ENCODE results near the gene LHFPL6.
"Not testable (repeated sequence)": the region's sequence is repeated elsewhere in the genome, so short reads cannot be mapped to it uniquely, and the experiment has no call there.

LHFPL6 gene

DNA sequence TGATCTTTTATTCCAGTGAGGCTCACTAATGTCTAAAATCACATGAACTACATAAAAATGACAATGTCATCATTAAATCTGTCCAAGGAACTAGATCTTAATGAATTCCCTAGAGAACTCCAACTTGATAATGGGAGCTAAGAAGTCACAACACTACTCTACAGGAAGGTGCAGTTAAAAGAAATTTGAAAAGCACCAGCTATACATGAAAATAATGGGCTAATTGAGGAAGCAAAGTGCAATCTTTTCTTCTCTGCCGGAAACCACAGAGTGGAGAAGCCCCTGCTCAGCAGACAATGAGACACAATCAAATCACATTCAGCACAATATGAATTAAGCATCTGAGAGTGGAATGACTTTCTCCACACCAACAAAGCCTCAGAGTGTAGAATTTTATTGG lies 261.7 kb downstream of the LHFPL6 start:
- DNase-seq, result no peak

DNA sequence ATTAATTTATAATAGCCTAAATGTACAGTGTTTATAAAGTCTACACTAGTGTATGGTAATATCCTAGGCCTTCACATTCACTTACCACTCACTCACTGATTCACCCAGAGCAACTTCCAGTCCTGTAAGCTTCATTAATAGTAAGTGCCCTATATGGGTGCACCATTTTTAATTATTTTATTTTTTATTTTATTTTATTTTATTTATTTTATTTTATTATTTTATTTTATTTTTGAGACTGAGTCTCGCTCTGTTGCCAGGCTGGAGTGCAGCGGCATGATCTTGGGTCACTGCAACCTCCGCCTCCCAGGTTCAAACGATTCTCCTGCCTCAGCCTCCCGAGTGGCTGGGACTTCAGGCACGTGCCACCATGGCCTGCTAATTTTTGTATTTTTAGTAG lies 264.9 kb downstream of the LHFPL6 start:
- DNase-seq, result not testable (repeated sequence)

DNA sequence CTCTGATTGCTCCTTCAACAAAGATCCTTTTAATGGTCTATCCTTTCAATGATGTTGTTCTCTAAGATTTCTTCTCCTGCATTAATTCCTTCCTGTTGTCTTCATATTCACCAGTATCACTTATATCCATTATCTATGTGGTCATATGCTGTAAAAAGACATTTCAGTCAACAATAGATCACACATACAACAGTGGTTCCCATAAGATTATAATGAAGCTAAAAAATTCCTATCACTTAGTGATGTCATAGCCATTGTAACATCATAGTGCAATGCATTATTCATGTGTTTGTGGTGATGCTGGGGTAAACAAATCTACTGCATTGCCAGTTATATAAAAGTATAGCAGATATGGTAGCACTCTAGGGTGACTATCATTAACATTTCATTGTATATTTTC lies 266.1 kb downstream of the LHFPL6 start:
- DNase-seq, result no peak

DNA sequence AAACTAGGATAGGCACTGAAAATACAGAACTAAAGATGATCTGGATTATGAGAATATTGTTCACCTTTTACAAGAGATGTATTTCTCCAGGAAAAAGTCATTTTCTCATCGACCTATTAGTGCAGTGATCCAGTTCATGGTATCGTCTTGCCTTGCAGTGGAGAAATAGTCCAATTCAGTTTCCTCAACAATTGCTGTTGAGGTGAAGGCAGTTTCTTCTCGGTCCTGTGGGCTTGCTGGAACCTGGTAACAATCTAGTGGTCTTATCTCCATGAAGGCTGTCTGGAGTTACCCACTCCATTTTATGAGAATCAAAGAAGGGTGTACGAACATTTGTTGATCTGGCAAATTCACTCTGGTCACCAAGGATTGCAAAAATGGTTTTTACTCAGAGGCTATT lies 266.8 kb downstream of the LHFPL6 start:
- no peak for DNase-seq

DNA sequence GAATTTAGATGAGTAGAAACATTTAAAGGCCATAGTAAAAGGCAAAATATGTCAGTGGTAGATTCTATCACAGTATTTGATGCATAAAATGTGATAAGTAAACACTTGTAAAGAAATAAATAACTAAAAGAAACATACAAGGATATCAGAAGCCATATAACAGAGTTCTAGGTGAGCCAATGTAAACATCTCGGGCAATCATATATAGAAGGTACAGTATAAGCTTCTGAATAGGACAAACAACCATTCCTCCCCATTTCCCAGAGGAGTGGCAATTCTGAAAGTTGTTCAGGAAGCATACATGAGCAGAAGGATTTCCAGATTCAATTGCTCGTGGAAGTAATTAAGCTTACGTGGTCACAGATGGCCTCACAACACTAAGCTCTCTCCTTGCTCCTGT lies 267.3 kb downstream of the LHFPL6 start:
- DNase-seq, result no peak

DNA sequence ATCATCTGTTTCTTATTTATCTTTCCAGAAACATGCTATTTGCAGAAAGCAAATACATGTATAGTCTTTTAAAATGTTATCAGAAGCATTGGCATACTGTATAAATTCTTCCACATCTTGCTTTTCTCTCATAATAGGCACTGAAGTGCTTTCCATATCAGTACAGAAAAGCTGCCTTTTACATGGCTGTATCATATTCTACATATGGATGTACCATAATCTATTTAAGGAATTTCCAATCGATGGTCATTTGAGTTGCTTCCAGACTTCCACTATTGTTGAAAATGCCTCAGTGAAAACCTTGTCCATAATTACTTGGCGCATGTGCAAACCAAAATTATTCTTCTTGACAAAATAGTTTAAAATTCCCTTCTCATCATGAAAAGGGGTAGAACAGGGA lies 272.5 kb downstream of the LHFPL6 start:
- no peak for DNase-seq

DNA sequence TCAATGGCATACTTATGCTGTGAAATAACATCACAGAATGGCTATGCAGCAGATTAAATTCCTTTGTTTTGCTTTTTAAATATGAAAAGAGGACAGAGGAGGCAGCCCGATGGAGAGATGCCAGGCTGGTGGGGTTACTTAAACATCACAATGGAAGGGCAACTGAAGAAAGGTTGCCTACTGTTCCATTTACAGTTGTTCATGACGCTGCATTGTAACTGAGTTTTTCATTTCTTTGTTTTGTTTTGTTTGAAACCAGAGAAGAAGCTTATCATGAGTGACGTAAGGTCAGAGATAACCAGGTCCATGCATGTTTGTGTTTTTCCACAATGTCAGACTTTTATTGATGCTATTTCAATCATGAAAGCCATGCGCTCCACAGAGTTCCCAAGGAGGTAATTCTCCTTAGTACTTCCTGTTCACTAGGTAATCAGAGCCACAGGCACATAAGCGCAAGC lies 273.8 kb downstream of the LHFPL6 start:
- DNase-seq, result no peak

DNA sequence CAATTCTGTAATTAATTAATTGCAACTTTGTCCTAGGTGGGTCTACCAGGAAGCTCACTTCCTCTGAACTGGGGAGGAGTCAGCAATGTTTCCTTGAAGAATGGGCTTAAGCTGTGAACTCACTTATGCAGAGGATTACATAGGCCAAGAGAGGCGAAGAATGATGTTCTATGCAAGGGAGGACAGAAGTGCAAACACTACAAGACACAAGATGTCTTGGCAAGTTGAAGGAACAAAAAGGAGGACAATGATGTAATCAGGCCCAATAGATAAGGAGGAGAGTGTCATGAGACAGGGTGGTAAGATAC lies 275.9 kb downstream of the LHFPL6 start:
- DNase-seq, result no peak

DNA sequence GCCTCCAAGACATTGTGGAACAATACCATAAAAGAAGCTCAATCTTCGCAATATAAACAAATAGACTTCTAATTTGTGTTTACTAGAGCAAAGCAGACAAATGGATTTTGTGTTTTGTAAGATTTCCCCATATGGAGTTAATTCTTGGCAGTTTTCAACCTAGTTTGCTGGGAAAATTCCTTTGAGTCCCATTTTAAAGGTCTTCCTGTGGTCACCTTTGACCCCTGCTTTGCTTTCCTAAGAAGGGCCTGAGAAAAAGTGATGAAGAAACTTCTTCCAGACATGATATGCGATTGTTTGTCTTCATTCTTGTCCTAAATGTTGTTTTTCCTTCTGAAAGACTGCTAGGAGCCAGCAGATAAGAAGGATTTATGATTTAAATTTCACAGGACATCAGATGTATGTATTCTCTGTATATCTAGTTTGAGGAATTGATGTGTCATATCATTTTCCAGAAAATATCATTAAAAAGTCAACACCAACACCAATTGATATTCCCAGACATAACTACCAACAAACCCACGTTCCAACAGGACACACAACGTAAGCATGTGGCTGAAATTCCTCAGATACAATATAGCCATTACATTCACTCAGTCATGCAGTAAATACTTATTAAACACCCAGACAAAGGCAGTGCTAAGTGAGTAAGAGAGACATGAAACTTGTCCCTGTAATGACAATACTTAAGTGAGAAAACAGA lies 276.4 kb downstream of the LHFPL6 start:
- DNase-seq, result no peak

DNA sequence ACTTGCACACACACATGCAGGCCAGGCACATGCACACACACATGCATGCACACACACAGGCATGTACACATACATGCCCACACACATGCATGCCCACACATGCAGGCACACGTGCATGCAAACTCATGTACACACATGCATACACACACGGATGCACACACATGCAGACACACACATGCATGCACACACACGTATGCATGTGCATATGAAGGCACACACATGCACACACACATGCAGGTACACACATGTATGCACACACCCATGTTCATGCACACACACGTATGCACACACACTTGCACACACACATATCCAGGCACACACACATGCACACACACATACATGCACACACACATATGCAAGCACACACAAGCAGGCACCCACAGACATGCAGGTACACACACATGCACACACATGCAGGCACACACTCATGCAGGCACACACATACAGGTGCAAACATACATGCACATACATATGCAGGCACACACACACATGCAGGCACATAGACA lies 278.1 kb downstream of the LHFPL6 start:
- DNase-seq, result no peak

DNA sequence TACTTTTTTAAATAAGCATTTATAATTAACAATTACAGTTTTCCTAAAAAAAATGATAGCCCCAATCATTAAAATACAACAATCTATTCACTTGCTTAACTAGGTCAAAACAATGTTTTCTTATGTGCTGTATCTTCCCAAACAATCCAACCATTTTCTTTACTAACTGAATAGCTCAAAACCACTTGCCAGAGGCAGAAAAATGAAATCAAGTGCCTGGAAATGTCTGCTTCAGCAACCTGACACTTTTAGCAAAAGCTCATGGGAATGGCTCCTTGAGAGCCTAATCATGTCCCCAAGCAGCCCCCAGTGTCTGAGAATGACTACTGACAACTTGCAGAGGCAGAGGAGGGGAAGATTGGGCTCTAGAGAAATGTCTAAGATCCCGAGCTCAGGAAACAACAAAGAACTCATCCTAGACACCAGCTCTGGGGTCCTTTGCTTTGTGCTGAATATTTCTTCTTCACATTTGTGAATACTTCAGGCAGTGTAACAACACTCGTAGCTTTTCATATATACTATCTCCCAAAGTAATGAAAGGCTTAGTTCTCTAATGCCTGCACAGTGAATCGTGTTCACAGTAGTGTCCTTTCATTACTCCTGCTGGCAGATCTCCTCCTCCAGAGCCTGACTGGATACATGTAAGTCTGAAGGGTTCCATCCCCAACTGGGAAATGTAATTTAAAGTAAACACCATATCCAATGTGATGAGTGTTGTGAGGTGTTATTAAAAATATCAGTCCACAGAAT lies 280.0 kb downstream of the LHFPL6 start:
- DNase-seq, result no peak

DNA sequence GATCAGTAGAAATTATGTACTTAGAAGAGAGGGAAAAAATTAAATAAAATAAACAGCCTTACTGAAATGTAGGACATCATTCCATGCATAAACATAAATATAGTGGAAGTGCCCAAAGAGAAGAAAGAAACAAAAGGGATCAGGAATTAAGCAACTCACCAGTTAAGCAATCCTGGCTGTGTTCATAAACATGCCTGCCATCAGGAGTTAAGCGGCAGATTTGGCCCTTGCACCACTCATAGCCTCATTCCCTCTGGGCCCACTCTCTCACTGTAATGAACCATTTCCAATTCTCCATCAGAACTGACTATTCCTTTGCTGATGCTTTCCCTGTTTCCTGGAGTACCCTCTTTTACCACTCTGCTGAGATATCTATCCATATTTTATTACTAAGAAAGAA lies 281.4 kb downstream of the LHFPL6 start:
- no peak for DNase-seq

DNA sequence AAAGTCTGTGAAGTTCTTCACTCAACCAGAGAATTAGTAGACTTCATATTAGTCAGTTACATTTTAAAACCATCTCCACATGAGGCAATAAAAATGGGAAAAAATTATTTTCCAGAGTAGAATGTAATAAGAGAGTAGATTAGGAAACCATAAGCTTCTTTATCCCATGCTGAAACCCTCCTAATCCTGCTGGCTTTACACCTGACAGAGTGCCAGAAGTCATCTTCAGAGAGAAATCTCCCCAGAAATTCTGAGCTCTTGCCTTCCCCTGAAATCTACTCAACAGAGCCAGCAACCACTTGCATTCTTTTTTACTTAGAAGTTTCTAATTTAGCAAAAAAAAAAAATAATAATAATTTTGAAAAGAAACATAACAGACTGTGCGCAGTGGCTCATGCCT lies 284.8 kb downstream of the LHFPL6 start:
- DNase-seq, result peak; percentile 37

DNA sequence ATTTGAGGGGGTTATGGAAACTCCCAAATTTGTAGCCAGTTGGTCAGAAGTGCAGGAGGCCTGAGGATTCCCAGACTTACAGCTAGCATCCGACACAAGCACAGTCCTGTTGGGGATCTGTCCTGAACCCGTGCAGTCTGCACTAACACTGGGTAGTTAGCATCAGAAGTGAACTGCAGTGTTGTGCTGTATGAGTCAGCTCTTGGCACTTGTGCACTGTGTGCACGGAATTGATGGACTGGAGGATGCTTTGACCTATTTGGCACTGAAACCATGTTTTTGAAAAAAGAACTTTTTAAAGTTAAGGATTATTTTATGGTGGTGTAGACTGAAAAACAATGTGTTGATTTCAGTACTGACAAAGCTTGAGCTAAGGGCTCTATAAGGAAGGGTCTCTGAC lies 285.7 kb downstream of the LHFPL6 start:
- peak; percentile 39 for DNase-seq

DNA sequence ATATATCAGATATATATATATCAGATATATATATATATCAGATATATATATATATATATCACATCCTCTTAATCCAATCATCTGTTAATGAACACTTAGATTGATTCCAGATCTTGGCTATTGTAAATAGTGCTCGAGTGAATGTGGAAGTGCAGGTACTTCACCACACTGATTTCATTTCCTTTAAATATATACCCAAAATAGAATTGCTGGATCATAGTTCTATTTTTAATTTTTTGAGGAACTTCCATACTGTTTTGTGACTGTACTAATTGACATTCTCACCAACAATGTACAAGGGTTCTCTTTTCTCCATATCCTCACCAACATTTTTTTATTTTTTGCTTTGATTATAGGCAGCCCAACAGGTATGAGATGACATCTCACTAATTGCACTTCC lies 287.2 kb downstream of the LHFPL6 start:
- no peak for DNase-seq

DNA sequence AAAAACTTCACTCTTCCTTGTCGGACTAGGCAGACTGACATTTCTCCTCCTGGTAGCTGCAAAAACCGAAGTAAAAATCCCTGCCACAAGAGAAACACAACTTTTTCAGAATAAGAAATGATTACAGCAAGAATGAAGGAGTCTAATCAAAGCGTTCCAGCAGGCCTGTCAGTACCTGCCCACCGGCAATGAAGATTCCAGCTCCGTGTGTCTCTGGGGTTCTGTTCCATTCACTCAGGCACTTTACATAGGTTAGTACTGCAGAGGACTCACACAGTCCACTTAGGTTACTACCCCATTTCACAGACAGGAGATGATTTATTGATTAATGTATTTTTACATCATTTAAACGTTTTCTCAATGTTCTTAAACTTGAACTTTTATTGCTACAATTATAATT lies 289.3 kb downstream of the LHFPL6 start:
- no peak for DNase-seq

DNA sequence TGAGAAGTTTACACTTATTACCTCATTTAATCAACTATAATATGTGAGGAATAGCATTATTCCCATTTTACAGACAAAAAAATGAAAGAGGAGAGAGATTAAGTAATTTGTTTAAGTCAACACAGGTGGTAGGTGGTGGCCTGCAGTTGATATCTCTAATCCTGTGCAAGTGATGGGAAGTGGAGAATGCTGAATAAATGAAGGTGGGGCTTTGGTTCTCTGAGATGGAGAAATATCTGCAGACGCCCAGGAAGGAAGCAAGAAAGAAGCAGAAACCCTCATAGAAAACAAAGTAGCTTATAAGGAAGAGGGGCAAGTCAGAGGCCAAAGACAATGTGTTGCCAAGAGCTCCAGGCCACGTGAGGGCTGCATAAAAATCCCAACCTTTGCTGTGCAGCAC lies 290.4 kb downstream of the LHFPL6 start:
- DNase-seq, result no peak

DNA sequence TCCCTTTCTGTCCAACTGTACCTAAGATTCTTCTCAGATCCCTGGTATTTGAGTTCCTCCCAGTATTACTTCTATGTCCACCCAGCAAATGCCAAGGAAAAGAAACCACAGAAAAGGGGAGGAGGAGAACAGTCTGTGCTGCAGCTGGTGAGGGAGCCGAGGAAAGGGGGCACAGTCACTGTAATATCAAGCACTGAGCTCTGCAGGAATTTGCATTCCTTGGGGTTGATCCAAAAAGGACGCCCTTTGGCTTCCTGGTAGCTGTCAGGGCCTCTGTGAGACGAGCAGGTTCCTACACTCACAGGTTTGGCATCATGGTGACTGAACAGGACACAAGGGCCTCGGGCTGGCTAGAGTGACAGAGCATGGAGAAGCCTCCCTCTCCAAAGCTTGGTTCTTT lies 291.4 kb downstream of the LHFPL6 start:
- peak; percentile 33 for DNase-seq

DNA sequence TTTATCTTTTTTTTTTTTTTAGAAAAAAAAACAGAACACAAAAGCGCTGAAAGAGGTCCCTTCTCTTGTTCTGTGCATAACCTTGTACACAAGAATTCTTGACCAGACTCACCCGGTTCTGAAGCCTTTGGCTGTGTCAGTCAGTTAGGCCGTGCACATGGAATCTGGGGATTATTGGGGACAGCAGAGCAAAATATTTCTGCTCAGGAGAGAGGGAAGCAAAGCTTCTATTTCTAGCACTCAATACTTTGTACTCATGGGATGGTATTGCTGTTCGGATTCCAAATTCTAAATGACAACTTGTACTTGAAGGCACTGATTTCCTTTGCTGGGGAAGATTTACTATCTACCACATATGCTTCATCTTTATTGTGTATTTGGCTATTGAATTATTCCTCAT lies 292.0 kb downstream of the LHFPL6 start:
- no peak for DNase-seq

DNA sequence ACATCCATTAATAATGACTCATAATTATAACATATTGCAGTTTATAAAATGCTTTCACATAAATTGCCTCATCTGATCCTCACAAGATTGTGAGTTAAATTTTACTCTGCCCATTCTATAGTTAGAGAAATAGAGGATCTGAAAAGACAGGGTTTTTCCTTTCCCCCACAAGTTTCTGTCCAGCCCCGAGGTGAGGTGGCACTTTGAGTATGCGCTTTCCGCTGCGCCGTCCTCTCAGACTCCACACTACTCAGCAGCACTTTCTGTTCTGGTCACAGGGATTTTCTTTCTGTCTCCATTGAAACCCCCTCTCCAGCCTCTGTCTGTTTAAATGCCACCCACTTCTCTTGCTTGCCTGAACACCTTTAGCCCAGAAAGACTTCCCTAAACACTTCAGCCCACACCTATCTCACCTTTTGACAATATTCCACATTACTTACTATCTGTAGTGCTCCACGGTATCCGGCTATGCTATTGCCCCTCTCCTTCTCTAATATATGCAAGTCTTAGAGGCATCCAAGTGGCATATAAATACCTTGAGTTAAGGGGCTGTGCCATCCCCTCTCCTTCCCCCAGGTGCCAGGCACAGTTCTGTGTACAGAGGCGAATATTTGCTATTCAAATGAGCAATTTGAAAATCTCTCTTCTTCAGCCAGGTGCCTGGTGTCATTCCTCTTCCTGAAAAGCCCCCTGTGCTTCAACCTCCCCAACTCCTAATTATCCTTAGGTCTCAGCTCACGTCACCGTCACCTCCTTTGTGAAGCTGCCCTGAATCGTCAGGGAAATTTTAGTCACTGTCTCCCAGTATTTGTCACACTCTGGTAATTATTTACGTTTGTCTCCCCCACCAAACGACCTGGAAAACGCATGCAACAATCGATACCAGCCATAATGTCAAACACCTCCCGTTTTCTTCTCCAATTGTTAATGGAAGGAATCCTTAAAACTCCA lies 296.1 kb downstream of the LHFPL6 start:
- no peak for DNase-seq

DNA sequence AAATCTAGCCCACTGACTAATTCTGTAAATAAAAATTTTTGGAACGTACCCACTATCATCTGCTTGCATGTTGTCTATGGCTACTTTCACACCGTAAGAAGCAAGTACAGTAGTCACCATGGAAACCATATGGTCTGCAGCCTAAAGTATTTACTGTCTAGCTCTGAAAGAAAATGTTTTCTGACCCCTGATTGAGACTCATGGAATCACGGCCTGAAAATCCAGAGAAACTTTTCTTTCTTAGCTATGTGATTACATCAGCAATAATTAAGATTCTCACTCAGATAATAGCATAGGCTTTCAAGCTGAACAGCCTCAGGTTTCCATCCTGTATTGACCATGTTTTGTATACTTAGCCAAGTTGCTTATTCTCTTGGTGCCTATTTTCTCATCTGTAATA lies 300.2 kb downstream of the LHFPL6 start:
- no peak for DNase-seq

DNA sequence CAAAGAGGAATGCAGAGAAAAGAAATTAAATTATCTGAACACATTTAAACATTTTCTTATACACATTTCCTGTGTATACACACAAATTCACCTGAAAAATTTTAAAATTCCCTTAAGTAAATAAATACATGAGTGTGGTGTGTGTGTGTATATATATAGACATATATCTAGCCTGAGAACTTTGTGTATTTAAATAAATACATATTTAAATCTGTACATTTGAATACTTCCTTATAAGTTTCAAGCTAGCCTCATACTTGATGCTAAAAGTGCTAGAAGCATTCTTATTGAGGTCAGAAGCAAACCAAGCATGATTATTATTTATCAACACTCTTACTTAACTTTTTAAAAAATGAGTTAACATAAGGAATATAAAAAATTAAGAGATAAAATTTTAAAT lies 304.0 kb downstream of the LHFPL6 start:
- no peak for DNase-seq

DNA sequence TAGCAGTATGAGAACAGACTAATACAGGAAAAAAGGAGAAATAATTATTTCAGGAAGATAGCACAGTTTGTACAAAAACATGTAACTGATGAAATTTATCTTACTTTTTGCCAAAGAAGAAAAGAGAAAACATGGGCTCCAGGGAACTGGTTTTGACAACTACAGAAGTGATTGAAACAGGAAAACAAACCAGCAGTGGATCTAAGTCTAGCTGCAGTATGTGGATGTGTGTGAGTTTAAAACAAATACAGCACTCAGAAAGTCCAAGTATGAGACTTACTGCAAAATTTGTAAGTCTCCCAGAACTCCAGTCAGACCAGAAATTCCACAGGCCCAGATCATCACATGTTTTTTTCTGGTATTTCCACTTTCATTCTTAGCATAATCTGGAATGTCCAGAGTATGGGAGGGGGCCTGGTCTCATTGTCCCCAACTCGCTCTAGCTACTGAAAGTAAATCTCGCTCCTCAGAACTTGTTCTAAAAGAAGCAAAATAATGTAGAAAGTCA lies 305.3 kb downstream of the LHFPL6 start:
- no peak for DNase-seq
